Medulla oblongata (tissue), 1 donor: ENCODE data around the gene APOOL.
"Not testable (repeated sequence)": the region's sequence is repeated elsewhere in the genome, so short reads cannot be mapped to it uniquely, and the experiment has no call there.

Experiments used
- DNase-seq: peaks from one replicate; pipeline ENCODE4 v3.0.0-alpha.2; 2015; ENCODE audit errors: extremely low spot score

Gene APOOL

DNA sequence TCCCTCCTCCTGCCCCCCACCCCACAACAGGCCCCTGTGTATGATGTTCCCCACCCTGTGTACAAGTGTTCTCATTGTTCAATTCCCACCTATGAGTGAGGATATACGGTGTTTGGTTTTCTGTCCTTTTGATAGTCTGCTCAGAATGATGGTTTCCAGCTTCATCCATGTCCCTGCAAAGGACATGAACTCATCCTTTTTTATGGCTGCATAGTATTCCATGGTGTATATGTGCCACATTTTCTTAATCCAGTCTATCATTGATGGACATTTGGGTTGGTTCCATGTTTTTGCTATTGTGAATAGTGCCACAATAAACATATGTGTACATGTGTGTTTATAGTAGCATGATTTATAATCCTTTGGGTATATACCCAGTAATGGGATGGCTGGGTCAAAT lies 73.6 kb downstream of the APOOL start:
- DNase-seq, result not testable (repeated sequence)

- DNase-seq, result peak; percentile 27
These were observed 81.2 kb downstream of the APOOL start for GRCh38 chrX:85084770-85085393.

DNA sequence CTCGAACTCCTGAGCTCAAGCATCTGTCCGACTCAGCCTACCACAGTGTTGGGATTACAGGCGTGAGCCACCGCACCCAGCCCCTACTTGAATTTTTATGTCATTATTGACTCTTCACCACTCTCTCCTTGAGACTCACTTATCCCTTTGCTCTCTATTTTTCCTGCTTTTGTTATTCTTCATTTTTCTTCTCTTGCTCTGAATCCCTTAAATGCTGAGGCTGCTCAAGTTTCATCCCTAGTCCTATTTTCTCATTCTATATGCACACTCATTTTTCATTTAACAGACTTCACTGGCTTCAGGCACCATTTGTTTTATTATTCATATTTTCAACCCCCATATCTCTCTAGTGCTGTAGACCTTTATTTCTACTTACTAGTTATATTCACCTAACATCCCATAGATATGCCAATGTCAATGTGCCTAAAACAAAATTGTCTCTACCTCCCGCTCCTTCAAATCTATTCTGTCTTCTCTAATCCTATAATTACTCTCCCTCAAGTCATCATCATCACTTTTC lies 85.7 kb downstream of the APOOL start:
- DNase-seq, result no peak

DNA sequence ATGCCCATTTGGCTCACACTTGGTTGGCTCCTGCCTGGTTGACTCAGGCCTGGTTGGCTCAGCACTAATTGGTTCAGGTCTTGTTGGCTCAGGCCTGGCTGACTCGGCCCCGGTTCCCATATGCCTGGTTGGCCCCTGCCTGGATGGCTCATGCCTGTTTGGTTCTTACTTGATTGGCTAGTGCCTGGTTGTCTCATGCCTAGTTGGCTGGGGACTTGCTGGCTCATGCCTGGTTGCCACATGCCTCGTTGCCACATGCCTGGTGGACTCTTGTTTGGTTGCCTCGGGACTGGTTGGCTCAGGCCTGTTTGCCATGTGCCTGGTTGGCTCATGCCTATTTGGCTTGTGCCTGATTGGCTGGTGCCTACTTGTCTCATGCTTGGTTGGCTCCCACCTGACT lies 103.7 kb downstream of the APOOL start:
- no peak for DNase-seq

GRCh38 chrX:85108165-85108564 lies 104.5 kb downstream of the APOOL start:
- DNase-seq, result no peak

GRCh38 chrX:85109235-85109634 lies 105.6 kb downstream of the APOOL start:
- no peak for DNase-seq

- peak; percentile 3 for DNase-seq
These were observed 107.7 kb downstream of the APOOL start for GRCh38 chrX:85111347-85111746.

GRCh38 chrX:85112293-85112692 lies 108.6 kb downstream of the APOOL start:
- no peak for DNase-seq

- no peak for DNase-seq
These were observed 110.1 kb downstream of the APOOL start for GRCh38 chrX:85113746-85114145.

GRCh38 chrX:85114171-85114570 lies 110.5 kb downstream of the APOOL start:
- no peak for DNase-seq

GRCh38 chrX:85114776-85115175 lies 111.1 kb downstream of the APOOL start:
- DNase-seq, result no peak

- DNase-seq, result no peak
These were observed 111.6 kb downstream of the APOOL start for GRCh38 chrX:85115252-85115651.

- no peak for DNase-seq
These were observed 132.7 kb downstream of the APOOL start for GRCh38 chrX:85136409-85136808.

DNA sequence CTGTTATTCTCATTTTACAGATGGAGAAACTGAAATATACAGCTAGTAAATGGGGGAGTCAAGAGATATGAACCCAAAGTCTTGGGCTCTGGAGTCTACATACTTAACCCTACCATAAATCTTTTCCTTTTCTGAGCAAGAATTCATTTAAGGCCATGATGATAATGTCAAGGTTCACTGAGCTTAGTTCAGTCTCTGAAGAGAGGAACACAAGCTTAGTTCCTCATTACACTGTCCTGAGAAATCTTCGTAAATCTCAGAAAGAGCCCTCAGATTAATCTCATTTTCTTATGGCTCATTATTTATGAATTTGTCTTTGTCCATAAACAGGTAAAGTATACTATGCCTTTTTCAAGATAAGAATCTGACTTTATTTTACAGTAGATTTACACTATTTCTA lies 135.7 kb downstream of the APOOL start:
- no peak for DNase-seq

DNA sequence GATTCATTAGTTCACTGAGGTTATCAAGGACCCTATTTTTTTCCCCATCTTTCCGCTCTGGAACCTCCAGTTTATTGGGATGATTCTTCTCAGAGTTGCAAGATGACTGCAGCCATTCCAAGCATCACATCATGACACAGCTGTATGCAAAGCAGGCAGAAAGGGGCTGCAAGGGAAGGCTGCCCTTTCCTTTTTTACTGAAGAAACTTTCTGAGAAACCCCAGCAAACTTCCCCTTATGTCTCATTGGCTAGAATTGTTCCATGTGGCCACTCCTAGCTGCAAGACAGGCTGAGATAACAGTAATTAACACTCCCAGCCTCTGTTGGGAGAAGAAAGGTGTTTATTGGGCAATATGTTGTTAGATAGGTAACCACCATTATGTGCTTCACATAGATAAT lies 137.3 kb downstream of the APOOL start:
- DNase-seq, result no peak
